Breast epithelium (tissue), 3 donors: Measurements from ENCODE around the gene GAB2.

Experiments used
- POLR2A ChIP-seq: fragments of 450-650 bp; IDR thresholded peaks from one replicate; pipeline ENCODE4 v1.6.1; 2016; ENCODE audit warnings: antibody characterized with exemption, mild to moderate bottlenecking, moderate library complexity
- POLR2AphosphoS5 ChIP-seq, 3 donors: sonication (generic); formaldehyde crosslinking; IDR thresholded peaks; one replicate each; pipeline ENCODE4 v1.6.1; 2017; ENCODE audit warnings: antibody characterized with exemption in 3 of 3

- TF ChIP-seq POLR2AphosphoS5 (IDR thresholded peaks at IDR 0.05) (no peak), POLR2A (no peak)
These were observed 89.7 kb downstream of the GAB2 start for GRCh38 chr11:78327945-78328344.
